Stimulated activated CD4-positive, alpha-beta T cell treated with anti-CD3 and anti-CD28 coated beads, TNF-alpha, amount 100 ng/mL, for 1 hour (primary cell): Measurements from ENCODE around the gene SLC25A21.
"Not testable (repeated sequence)": the region's sequence is repeated elsewhere in the genome, so short reads cannot be mapped to it uniquely, and the experiment has no call there.

Experiments
- DNase-seq, 3 donors: peaks; one replicate each; pipeline ENCODE4 v3.0.0-alpha.2; 2020; ENCODE audit warnings: low read depth in 3 of 3, low spot score in 1 of 3

Gene SLC25A21

DNA sequence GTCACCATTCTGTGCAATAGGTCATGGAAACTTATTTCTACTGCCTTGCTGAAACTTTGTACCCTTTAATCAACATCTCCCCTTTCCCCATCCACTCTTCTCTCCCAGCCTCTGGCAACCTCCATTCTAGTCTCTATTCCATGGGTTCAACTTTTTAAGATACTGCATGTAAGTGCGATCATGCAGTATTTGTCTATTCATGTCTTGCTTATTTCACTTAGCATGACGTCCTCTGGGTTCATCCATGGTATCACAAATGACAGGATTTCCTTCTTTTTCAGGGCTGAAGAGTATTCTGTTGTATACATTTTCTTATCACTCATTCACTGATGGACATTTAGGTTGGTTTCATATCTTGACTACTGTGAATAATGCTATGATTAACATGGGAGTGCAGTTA, 288.4 kb downstream of the SLC25A21 start:
- no peak for DNase-seq

DNA sequence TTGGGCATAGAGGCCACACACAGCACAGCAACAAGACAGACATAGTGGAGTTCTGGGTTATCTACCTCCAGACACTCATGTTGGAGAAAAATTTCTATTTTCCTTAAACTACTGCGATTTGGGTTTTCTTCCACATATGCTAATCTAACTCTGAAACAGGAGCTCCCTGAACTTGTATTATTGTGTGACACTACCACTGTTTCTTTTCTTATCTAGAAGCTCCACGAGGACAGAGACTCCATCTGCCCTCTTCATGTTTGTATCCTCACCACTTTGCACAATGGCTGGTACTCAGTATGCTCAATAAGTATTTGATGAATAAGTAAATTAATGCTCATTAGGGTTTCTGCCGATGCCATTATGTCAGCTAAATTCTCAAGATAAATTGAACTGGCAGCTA, 292.1 kb downstream of the SLC25A21 start:
- no peak for DNase-seq

DNA sequence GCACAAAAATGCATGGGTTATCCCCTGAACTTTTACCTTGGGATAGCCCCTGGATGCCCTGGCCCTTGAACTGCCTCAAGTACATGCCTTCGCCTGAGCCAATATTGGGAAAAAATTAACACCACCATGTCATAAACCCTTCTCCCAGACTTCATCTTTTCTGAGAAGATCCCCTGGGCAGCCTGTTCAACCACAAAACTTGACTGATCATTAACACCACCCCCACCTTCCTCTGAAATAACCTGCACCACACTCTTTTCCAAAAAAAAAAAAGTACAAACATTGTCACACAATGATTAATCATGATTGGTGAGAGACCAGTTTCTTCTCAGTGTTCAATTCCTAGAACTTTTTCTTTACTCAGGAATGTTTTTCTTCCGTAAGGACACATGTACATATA, 292.8 kb downstream of the SLC25A21 start:
- DNase-seq, result no peak

DNA sequence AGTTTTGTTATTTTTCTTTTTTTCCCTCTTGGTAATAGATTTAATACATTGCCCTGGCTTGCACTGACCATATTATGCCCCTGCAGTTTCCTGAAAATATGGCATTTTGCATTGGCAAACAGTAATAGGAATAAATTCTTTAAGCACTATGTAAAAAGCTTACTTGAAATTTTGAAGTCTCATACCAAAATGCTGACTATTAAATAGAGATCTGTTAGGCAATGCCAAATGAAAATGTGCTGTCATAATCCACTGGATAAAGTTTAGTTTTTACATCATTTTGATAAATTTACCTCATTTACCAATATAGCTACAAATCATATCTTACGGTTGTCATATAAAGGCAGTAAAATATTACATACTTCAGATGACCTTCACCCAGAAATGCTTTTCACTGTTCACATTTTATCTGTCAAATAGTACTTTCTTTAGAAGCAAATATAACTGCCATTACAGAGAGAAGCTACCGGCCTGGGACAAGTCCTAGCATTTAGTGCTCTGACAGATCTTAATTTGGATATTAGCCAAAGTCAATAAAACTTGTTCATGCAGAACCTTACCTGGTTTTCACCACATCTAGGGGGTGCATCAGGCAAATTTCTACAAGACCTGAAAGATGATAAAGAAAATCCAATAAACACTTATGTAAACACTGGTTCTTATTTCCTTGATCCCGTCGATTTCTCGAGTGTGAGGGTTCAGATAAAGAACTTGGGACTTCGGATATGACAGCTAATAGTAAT, 297.8 kb downstream of the SLC25A21 start:
- no peak for DNase-seq

DNA sequence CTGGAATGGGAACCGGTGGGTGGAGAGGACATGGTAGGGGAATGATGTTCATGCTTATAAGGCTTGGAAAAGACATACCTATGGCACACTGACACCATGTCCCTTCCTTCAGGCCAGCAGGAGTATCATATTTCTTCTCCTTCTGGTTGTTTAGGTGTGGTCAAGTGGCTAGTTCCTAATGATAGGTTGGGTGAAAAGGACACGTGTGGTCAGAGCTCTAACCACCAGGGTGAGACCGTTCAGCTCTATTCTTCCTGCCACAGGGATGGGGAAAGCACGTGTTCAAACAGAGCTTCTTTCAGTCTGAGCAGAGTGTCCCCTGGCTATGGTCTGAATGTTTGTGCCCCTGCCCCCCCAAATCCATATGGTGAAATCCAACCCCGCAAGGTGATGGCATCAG, 301.6 kb downstream of the SLC25A21 start:
- no peak for DNase-seq

DNA sequence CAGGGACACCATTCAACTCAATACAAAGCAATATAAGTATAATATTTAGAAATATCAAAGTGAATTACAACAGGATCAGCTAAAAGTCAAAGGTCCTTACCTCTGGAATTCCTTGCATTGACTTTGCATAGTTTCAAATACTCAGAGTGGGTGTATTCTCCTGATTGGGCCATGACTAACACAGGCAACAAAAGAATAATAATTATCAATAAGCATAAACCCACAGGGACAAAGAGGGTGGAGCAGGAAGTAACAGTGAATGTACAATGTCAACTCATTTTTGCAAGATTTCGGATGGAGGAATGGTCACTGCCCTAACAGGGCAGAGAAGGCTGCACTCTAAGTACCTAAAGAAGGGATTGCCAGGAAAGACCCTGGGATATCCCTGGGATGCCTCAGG, 303.3 kb downstream of the SLC25A21 start:
- no peak for DNase-seq

DNA sequence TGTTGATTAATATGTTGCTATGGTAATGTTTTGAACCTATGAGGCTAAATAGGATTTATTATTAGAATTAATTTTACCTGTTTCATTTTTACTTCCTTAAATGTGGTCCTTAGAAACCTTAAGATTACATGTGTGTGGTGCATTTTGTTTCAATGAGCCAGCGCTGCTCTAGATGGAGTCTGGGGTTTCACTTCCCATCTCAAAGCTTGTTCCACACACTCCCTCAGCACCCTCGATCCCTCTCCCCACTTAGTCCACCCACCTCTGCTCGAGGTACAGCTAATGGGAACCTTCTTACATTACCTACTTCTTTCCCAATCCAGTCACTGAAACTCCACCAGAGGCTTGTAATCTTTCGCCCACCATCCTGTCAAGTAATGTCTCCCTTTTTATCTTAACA, 305.5 kb downstream of the SLC25A21 start:
- no peak for DNase-seq

DNA sequence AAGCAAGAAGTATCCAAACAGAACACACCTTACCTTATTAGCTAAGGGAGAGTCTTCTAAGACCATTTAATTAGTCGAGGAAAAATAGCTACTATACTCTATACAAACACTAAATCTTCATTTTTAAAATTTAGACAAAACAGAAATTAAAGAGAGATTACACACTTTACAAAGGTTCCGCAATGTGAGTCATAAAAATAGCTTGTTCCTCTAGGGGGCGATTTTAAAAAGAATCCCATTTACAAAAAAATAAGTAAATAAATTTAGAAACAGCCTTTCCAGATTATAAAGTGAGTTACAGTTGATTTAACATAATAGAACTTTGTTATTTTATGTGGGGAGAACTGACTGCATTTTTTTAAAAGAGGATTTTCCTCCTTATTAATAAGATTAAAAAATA, 309.1 kb downstream of the SLC25A21 start:
- no peak for DNase-seq

DNA sequence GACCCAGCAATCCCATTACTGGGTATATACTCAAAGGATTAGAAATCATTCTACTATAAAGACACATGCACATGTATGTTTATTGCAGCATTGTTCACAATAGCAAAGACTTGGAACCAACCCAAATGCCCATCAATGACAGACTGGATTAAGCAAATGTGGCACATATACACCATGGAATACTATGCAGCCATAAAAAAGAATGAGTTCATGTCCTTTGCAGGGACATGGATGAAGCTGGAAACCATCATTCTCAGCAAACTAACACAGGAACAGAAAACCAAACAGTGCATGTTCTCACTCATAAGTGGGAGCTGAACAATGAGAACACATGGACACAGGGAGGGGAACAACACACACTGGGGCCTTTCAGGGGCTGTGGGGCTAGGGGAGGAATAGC, 310.2 kb downstream of the SLC25A21 start:
- DNase-seq, result not testable (repeated sequence)

DNA sequence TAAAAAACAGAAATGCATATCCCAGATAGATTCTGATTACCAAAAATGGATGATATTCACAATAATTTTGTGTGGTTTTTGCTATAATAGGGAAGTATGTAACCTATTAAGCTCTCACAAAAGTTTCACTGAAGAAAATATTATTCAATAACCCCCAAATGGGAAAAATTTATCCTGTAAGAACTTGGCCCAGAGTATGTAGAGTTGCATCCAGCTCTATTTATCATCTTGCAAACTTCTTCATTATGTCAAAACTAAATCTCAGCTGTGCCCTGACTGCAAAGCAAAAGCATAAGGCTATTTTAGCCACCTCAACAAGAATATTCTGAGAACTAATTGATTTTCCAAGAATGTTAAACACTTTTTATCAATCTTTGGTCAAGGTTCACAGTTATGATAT, 311.6 kb downstream of the SLC25A21 start:
- DNase-seq, result no peak

DNA sequence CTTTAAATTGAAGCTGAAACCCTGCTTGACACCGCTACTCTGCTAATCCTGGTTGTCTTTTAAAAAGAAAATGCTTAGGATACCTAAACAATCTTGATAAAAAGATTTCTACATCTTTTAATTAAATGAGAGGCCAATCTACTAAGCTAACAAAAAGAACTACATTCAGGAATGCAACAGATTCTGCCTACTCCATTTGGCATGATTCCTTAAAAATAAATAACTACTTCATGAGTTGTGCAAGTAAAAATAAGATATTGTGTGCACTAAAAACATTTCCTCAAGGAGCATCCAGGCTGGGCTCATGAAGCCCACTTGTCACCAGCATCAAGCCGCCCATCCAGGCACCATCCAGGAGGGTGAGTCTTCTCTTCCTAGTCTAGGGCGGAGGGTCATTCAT, 313.3 kb downstream of the SLC25A21 start:
- no peak for DNase-seq

DNA sequence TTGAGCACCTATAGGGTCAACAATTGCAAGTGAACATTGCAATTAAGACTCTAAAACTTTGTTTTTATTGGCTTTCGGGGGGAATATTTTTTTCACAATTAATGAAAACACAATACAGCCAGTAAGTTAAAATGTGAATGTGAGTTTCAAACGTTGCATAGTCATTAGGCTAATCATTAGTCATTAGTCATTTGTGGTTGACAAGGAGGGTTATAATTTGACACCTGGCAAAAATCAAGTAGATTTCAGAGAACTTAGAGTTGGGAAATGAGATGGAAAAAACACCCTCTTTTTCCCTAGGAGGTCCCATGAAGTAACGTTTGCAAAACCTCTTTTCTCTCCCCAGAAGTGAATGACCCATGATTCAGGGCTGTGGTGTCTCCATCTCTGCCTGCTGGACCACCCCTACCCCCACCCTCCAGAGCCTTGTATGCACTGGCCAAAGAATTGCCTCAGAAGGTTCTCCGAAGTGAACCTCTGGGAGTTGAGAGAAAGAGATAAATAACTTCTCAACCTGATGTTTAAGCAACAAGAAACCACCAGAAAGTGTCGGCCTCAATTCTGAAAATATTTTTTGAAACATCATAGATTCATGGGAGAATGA, 314.5 kb downstream of the SLC25A21 start:
- DNase-seq, result no peak

DNA sequence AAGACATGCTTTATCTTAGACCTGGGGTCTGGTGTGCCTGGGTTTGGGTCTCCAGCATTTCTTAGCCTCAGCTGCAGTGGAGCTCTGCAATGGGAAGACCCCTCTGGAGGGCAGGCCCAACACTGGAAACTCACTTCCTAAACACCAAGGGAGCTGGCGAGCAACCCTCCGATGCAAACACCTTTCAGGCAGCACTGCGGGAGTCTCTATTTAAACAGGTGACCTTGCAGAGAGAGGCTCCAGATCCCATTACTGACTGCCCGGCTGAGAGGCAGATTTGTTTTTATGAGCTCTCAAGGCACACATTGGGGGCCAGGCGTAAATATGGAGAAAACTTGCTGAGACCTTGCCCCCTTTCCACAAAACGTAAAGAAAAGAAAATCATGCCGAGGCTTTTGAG, 315.3 kb downstream of the SLC25A21 start:
- no peak for DNase-seq

DNA sequence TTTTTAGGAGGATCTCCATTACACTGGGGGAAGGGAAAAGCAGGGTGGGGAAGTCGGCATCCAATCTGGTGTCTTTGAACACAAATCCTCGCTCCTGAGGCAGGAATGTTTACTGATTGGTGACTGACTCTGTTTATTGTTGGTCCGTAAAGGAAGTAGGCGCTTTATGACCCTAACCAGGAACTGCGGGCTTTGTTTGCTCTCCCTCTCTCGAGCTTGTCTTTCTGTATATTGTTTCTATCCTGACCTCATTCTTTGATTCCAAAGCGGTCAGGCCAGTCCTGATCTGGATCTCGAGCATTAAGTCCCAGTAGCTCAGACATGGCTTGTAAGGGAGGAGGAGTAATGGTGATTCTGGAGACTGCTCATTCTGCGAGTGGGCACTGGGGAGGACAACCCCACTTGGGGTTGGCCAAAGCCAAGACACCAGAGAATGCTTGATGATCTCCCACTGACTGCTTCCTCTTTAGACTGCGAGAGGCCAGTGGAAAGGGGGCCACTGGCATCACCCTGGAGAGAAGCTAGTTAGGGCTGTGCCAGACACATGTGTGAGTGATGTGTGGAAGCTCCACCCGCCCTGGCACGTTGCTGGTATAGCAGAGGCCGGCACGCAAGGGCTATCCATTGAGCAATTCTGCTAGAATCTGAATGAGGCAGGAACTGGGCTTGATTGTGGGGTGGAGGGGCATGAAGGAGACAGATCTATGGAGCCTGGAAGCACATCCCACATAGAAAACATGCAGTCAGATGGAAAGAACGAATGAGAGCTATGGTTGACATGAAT, 316.1 kb downstream of the SLC25A21 start:
- no peak for DNase-seq

DNA sequence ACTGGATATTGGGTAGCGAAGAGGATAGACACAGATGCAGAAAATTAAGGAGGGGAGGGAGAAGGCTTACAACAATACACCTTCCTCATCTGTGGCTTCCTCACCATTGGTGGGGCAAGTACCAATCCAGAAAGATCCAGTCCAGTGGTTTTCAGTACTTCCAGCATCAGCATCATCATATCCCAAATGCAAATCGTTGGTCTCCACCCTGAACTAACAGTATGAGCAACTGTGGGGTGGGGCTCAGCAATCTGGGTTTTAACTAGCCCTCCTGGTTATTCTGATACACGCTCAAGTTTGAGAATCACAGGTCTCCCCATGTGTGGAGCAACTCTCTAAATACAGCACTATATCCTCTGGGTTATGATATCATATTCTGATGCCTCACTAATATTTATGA, 317.0 kb downstream of the SLC25A21 start:
- no peak for DNase-seq

DNA sequence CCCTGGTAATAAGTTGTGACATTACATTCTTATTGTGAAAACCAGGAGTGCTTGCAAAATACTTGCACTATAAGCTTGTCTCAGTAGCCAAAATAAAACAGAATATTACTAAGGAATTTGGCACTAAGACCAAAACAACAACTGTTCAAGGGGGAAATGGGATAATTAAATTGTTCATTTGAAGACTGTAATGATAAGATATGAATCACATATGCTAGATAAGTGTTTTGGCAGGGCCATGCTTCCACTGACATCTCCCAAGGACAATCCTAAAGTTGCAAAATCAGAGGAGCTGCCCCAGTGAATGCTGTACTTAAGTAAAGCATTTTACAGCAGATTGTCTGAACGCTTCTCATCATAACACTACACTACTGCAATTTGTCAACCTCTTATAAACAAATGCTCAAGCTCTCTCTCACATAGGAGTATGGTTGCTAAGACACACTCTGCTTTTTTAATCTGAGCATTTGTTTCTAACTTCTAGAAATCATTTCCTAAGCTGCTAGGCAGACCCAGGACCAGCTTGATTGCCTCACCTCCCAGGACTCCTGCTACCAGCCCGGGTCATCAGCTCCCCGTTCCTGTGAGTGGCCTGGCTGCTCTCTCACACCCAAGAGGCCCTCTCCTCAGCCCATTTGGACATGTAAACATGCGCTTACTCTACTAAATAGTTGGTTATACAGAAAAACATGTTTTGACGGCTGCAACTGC, 319.3 kb downstream of the SLC25A21 start:
- no peak for DNase-seq

DNA sequence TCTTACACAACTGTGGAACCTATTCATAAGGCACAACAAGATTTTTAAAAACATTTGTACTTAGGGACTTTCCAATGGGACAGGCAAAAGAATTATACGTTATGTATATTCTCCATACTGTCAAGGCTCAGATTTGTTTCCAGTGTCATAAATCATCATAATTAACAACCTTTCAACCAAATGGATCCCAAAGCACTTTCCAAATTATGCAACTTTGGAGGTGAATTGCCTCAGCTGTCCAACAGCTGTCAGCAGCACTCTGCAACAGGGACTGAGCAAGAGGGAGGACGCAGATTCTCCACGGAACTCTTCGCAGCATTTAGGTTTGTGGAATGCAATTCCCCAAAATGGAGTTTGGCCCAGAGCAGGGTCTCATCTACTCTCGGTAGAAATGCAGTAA, 324.2 kb downstream of the SLC25A21 start:
- no peak for DNase-seq

DNA sequence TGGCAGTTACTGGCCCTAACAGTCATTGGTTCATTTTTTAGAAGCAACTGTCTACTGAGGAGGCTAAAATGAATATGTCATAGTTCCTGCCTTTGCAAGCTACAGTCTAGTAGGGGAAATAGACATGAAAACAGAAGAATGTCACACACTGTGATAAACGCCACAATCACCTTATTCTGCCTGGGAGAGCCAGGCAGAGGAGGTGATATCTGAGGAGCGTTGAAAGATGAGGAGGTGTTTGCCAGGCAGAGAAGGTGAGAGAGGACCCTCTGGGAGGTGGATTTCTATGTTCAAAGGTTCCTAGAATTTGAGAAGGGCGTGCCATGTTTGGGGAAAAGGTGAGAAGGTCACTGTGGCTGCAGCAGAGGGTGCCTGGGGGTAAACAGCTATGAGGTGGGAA, 325.0 kb downstream of the SLC25A21 start:
- DNase-seq, result no peak

DNA sequence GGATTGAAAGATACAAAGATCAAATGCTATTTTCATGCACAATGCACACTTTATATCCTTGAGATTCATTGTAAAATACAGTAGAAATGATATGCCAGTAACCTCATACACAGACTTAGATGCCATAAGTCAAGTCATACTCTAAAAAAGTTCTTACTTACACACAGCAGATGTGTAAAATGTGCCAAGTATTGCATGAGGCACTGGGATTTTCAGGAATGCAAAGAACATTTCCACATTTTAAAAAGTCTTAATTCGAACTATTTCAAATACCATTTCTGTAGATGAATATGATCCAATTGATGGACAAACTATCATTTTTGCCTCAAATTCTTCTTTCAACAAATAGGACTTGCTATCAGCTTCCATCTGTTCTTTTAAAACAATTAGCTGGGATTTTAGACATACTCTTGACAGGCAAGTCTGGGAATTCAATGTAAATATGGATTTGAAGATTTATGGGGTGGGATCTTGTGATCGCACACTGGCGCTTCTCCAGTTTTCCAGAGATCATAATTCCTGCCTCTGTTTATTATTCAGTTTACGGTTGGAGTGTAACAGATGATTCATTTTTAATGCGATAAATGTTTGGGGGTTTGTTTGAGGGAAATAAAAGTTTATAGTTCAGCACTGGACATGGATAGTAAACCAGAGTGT, 326.9 kb downstream of the SLC25A21 start:
- no peak for DNase-seq

DNA sequence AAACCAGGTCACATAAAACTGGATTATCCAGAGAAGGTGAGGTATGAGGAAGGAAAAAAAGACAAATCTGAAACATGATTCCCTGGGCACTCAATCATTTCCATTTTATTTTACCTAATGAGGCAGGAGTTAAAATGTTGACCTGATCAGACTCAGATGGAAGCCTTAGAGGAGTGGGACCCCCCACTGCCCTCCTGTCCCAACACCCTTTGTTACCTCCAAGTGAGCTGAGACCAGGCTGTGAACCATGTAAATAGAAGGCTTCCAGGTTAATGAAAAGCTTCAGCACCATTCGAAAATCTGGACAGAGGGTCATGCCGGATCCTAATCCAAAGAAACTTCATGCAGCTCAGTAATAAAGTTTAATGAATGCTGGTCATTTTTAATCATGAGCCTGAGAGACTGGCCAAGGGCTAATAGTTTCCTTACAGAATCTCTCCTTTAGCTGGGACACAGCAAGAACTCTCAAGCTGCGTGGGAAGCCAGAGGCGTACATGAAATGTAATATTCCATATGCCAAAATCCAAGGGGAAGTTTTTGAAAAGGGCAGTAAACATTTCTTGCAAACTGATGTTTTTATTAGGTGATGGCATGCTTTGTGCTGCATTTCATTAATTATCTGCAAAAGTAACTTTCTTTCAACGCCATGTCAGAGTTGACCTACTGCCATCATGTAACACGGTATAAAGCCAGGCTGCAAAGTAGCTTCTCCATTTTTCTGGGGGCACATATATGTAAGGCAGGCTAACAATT, 327.8 kb downstream of the SLC25A21 start:
- no peak for DNase-seq

DNA sequence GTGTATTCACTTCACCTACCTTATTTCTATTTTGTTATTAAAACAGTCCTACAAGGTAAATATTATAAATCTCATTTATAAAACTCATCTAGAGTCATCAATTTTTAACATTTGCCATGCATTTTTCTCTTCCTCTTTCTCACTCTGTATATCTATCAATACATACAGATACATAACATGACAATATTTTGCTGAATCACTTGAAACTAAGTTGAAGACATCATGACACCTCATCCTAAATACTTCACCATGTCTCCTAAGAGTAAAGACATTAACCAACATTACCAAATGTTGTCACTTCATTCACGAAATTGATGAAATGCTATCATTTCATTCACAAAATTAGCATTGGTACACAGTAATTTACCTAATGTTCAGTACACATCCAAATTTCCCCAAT, 329.0 kb downstream of the SLC25A21 start:
- no peak for DNase-seq
